ENCODE results near the gene ASPDH.
"Not testable (repeated sequence)": the region's sequence is repeated elsewhere in the genome, so short reads cannot be mapped to it uniquely, and the experiment has no call there.

ASPDH gene

GRCh38 chr19:50476224-50476906 lies 37.3 kb downstream of the ASPDH start, which contains the start of the genes EMC10 and GARIN5A:
EMC10 (plus strand) TSS chr19:50476507; CDS start chr19:50476545, 38 bp downstream.
GARIN5A (minus strand) TSS chr19:50476848; CDS start chr19:50476388, 460 bp downstream.
- Histone ChIP-seq H3K4me1 (ENCODE audit: low read length) (peaks cover 18% of the 10 kb centered on the region), H3K27ac (ENCODE audit: low read length) (peak within 1 kb of the TSS; percentile 61), H3K9ac (ENCODE audit: low read length) (peak within 1 kb of the TSS; percentile 93), H3K79me2 (ENCODE audit: low read length) (peaks cover 38% of the 10 kb centered on the region), H3K27me3 (ENCODE audit: low read depth, low read length) (no peaks in the 10 kb centered on the region), H4K20me1 (ENCODE audit: insufficient read depth, low read length) (peaks cover 15% of the 10 kb centered on the region), H3K9me3 (ENCODE audit: insufficient read depth, low read length) (no peaks in the 10 kb centered on the region), H3K36me3 (replicated peaks; ENCODE audit: low read depth, low read length) (peaks cover 23% of the 10 kb centered on the region), H3K4me2 (ENCODE audit: low read length) (peak within 1 kb of the TSS; percentile 74), H3K4me3 (ENCODE audit: low read length) (peak within 1 kb of the TSS; percentile 89), H2AFZ (ENCODE audit: low read depth, low read length) (peak within 1 kb of the TSS; percentile 86)
- TF ChIP-seq EZH2phosphoT487 (IDR thresholded peaks at IDR 0.05; ENCODE audit: low read depth) (no peak), CTCF (IDR thresholded peaks at IDR 0.05; ENCODE audit: low read depth, low read length) (no peak)

GRCh38 chr19:50475736-50476223 lies 37.9 kb downstream of the ASPDH start:
- Histone ChIP-seq H3K27me3 (ENCODE audit: low read depth, low read length) (no peaks in the 10 kb centered on the region), H2AFZ (ENCODE audit: low read depth, low read length) (peak overlapping the region; percentile 67), H3K9me3 (ENCODE audit: insufficient read depth, low read length) (no peaks in the 10 kb centered on the region), H3K36me3 (replicated peaks; ENCODE audit: low read depth, low read length) (peaks cover 23% of the 10 kb centered on the region), H3K4me1 (ENCODE audit: low read length) (peaks cover 18% of the 10 kb centered on the region), H3K27ac (ENCODE audit: low read length) (no peak overlapping the region), H3K9ac (ENCODE audit: low read length) (no peak overlapping the region), H3K4me3 (ENCODE audit: low read length) (peak overlapping the region; percentile 89), H3K4me2 (ENCODE audit: low read length) (peak overlapping the region; percentile 38), H3K79me2 (ENCODE audit: low read length) (peaks cover 38% of the 10 kb centered on the region), H4K20me1 (ENCODE audit: insufficient read depth, low read length) (peaks cover 15% of the 10 kb centered on the region)
- TF ChIP-seq CTCF (IDR thresholded peaks at IDR 0.05; ENCODE audit: low read depth, low read length) (no peak), EZH2phosphoT487 (IDR thresholded peaks at IDR 0.05; ENCODE audit: low read depth) (no peak)

- Histone ChIP-seq H3K4me2 (ENCODE audit: low read length) (no peak overlapping the region), H3K27ac (ENCODE audit: low read length) (no peak overlapping the region), H2AFZ (ENCODE audit: low read depth, low read length) (no peak overlapping the region), H3K9me3 (ENCODE audit: insufficient read depth, low read length) (no peaks in the 10 kb centered on the region), H3K9ac (ENCODE audit: low read length) (no peak overlapping the region), H3K79me2 (ENCODE audit: low read length) (peaks cover 38% of the 10 kb centered on the region), H4K20me1 (ENCODE audit: insufficient read depth, low read length) (peaks cover 15% of the 10 kb centered on the region), H3K36me3 (replicated peaks; ENCODE audit: low read depth, low read length) (peaks cover 19% of the 10 kb centered on the region), H3K27me3 (ENCODE audit: low read depth, low read length) (no peaks in the 10 kb centered on the region), H3K4me3 (ENCODE audit: low read length) (no peak overlapping the region), H3K4me1 (ENCODE audit: low read length) (peaks cover 18% of the 10 kb centered on the region)
- no peak for TF ChIP-seq EZH2phosphoT487 (IDR thresholded peaks at IDR 0.05; ENCODE audit: low read depth)
- TF ChIP-seq CTCF (IDR thresholded peaks at IDR 0.05; ENCODE audit: low read depth, low read length): no peak
Observed at GRCh38 chr19:50475101-50475568, 38.6 kb downstream of the ASPDH start.

- H3K27ac ChIP-seq (ENCODE audit: low read length); H3K27me3 ChIP-seq (ENCODE audit: low read depth, low read length); H3K9ac ChIP-seq (ENCODE audit: low read length); H3K9me3 ChIP-seq (ENCODE audit: insufficient read depth, low read length); H3K36me3 ChIP-seq (replicated peaks; ENCODE audit: low read depth, low read length); H3K4me3 ChIP-seq (ENCODE audit: low read length); H3K4me2 ChIP-seq (ENCODE audit: low read length); H2AFZ ChIP-seq (ENCODE audit: low read depth, low read length): not testable (repeated sequence)
- peaks cover 20% of the 10 kb centered on the region for H3K79me2 ChIP-seq (ENCODE audit: low read length)
- H3K4me1 ChIP-seq (ENCODE audit: low read length): peaks cover 16% of the 10 kb centered on the region
- peaks cover 12% of the 10 kb centered on the region for H4K20me1 ChIP-seq (ENCODE audit: insufficient read depth, low read length)
Observed at GRCh38 chr19:50473336-50473735, 40.4 kb downstream of the ASPDH start.

Data from OCI-LY3 (cell line).